HG02588 (cell line): ENCODE results near the gene CLCA4.
A peak's percentile ranks its signal among the peaks of the same experiment; 100 is the strongest.

Experiments used
- ATAC-seq: cut with Tn5 transposase; IDR thresholded peaks from one replicate; pipeline ENCODE4 v1.9.1; 2021; ENCODE audit warnings: mild to moderate bottlenecking, moderate library complexity; ENCODE audit not compliant: unreplicated experiment

The CLCA4 gene

GRCh38 chr1:86546787-86547221 is at the start of gene CLCA4:
Gene CLCA4 (plus strand): TSS chr1:86547078. CDS start chr1:86547120, 42 bp downstream.
- no peak for ATAC-seq

- no peak for ATAC-seq
Measured at GRCh38 chr1:86498281-86498680, 48.6 kb upstream of the CLCA4 start.

- no peak for ATAC-seq
Measured at GRCh38 chr1:86499987-86500593, 46.8 kb upstream of the CLCA4 start.

- ATAC-seq = no peak
Measured at GRCh38 chr1:86500714-86501113, 46.2 kb upstream of the CLCA4 start.

GRCh38 chr1:86502125-86502646 is 44.7 kb upstream of the CLCA4 start:
- peak; percentile 74 for ATAC-seq

- ATAC-seq = no peak
Measured at GRCh38 chr1:86502721-86503405, 44.0 kb upstream of the CLCA4 start.

- ATAC-seq = no peak
Measured at GRCh38 chr1:86503406-86504136, 43.3 kb upstream of the CLCA4 start.

- no peak for ATAC-seq
Measured at GRCh38 chr1:86504137-86504479, 42.8 kb upstream of the CLCA4 start.

- ATAC-seq = no peak
Measured at GRCh38 chr1:86504895-86505563, 41.8 kb upstream of the CLCA4 start.

GRCh38 chr1:86505564-86505902 is 41.3 kb upstream of the CLCA4 start:
- ATAC-seq = no peak

- ATAC-seq = no peak
Measured at GRCh38 chr1:86507935-86508582, 38.8 kb upstream of the CLCA4 start.

GRCh38 chr1:86508583-86508969 is 38.3 kb upstream of the CLCA4 start:
- ATAC-seq = no peak

- no peak for ATAC-seq
Measured at GRCh38 chr1:86515597-86515996, 31.3 kb upstream of the CLCA4 start.

- no peak for ATAC-seq
Measured at GRCh38 chr1:86516335-86516734, 30.5 kb upstream of the CLCA4 start.

- ATAC-seq = no peak
Measured at GRCh38 chr1:86517336-86517735, 29.5 kb upstream of the CLCA4 start.

GRCh38 chr1:86520789-86521521 is 25.9 kb upstream of the CLCA4 start:
- ATAC-seq = no peak

GRCh38 chr1:86521522-86521891 is 25.4 kb upstream of the CLCA4 start:
- ATAC-seq = no peak

GRCh38 chr1:86522240-86522639 is 24.6 kb upstream of the CLCA4 start:
- no peak for ATAC-seq

- no peak for ATAC-seq
Measured at GRCh38 chr1:86523670-86524354, 23.1 kb upstream of the CLCA4 start.

GRCh38 chr1:86527306-86527705 is 19.6 kb upstream of the CLCA4 start:
- ATAC-seq = no peak
